CD4-positive, alpha-beta T cell treated with Interleukin-10 for 1 hour (primary cell): ENCODE measurements around the gene RNF19B.
"Not testable (repeated sequence)": the region's sequence is repeated elsewhere in the genome, so short reads cannot be mapped to it uniquely, and the experiment has no call there.

Experiments
- DNase-seq: peaks from one replicate; pipeline ENCODE4 v3.0.0-alpha.2; 2020

Gene RNF19B

GRCh38 chr1:32992489-32993323 is 28.1 kb upstream of the RNF19B start:
- peak; percentile 63 for DNase-seq

GRCh38 chr1:32991819-32992488 is 27.3 kb upstream of the RNF19B start:
- no peak for DNase-seq

- no peak for DNase-seq
Measured at GRCh38 chr1:32991386-32991785, 26.8 kb upstream of the RNF19B start.

GRCh38 chr1:32990887-32991286 is 26.3 kb upstream of the RNF19B start:
- no peak for DNase-seq

- no peak for DNase-seq
Measured at GRCh38 chr1:32989160-32990050, 24.8 kb upstream of the RNF19B start.

GRCh38 chr1:32988665-32989064 is 24.1 kb upstream of the RNF19B start:
- no peak for DNase-seq

- no peak for DNase-seq
Measured at GRCh38 chr1:32985226-32985625, 20.6 kb upstream of the RNF19B start.

GRCh38 chr1:32984455-32985171 is 20.0 kb upstream of the RNF19B start:
- peak; percentile 80 for DNase-seq

- DNase-seq, result no peak
Measured at GRCh38 chr1:32984090-32984454, 19.5 kb upstream of the RNF19B start.

GRCh38 chr1:32983020-32983419 is 18.4 kb upstream of the RNF19B start:
- DNase-seq, result no peak

GRCh38 chr1:32981003-32981901 is 16.6 kb upstream of the RNF19B start:
- DNase-seq, result peak; percentile 86

- no peak for DNase-seq
Measured at GRCh38 chr1:32980080-32980479, 15.5 kb upstream of the RNF19B start.

GRCh38 chr1:32978854-32979253 is 14.2 kb upstream of the RNF19B start:
- no peak for DNase-seq

GRCh38 chr1:32977546-32978087 is 13.0 kb upstream of the RNF19B start:
- no peak for DNase-seq

GRCh38 chr1:32975055-32975454 is 10.4 kb upstream of the RNF19B start:
- DNase-seq, result not testable (repeated sequence)

GRCh38 chr1:32973458-32973857 is 8.8 kb upstream of the RNF19B start:
- not testable (repeated sequence) for DNase-seq

GRCh38 chr1:32972814-32973428 is 8.3 kb upstream of the RNF19B start:
- no peak for DNase-seq

GRCh38 chr1:32971576-32971975 is 7.0 kb upstream of the RNF19B start:
- no peak for DNase-seq

- DNase-seq, result no peak
Measured at GRCh38 chr1:32971156-32971555, 6.5 kb upstream of the RNF19B start.

- DNase-seq, result no peak
Measured at GRCh38 chr1:32969566-32969965, 5.0 kb upstream of the RNF19B start.
